Testis (tissue), 2 donors: ENCODE data around the gene FPGT.
"Not testable (repeated sequence)": the region's sequence is repeated elsewhere in the genome, so short reads cannot be mapped to it uniquely, and the experiment has no call there.

Experiments
- POLR2A ChIP-seq: fragments of 450-650 bp; IDR thresholded peaks from one replicate; pipeline ENCODE4 v1.6.1; 2017; ENCODE audit warnings: antibody characterized with exemption, mild to moderate bottlenecking, moderate library complexity
- TF ChIP-seq, protein P1 (sequence below), 3 experiments: fragments of 450-650 bp in 2 of 3; fragments of 200-600 bp in 1 of 3; sonication (generic) in 1 of 3; IDR thresholded peaks; one replicate each; pipeline ENCODE4 v1.5.1; 2016 to 2019; ENCODE audit warnings: antibody characterized with exemption in 3 of 3, mild to moderate bottlenecking in 2 of 3, moderate library complexity in 1 of 3

DNA sequence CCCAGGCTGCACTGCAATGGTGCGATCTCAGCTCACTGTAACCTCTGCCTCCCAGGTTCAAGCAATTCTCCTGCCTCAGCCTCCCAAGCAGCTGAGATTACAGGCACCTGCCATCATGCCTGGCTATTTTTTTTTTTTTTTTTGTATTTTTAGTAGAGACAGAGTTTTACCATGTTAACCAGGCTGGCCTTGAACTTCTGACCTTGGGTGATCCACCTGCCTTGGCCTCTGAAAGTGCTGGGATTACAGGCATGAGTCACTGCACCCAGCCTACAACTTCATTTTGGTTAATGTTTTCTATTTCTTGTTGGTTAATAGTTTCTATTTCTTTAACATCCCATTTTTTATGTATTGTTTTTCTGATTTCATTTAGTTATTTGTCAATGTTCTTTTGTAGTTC is 23.6 kb upstream of the FPGT start:
- TF ChIP-seq, protein P1, sequence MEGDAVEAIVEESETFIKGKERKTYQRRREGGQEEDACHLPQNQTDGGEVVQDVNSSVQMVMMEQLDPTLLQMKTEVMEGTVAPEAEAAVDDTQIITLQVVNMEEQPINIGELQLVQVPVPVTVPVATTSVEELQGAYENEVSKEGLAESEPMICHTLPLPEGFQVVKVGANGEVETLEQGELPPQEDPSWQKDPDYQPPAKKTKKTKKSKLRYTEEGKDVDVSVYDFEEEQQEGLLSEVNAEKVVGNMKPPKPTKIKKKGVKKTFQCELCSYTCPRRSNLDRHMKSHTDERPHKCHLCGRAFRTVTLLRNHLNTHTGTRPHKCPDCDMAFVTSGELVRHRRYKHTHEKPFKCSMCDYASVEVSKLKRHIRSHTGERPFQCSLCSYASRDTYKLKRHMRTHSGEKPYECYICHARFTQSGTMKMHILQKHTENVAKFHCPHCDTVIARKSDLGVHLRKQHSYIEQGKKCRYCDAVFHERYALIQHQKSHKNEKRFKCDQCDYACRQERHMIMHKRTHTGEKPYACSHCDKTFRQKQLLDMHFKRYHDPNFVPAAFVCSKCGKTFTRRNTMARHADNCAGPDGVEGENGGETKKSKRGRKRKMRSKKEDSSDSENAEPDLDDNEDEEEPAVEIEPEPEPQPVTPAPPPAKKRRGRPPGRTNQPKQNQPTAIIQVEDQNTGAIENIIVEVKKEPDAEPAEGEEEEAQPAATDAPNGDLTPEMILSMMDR (IDR thresholded peaks at IDR 0.05) = not testable (repeated sequence)
- not testable (repeated sequence) for TF ChIP-seq POLR2A
